GM18861 (cell line): ENCODE measurements around the gene MYLK.

ENCODE experiments used
- ATAC-seq: cut with Tn5 transposase; IDR thresholded peaks from one replicate; pipeline ENCODE4 v1.9.1; 2021; ENCODE audit not compliant: unreplicated experiment

Gene MYLK

DNA sequence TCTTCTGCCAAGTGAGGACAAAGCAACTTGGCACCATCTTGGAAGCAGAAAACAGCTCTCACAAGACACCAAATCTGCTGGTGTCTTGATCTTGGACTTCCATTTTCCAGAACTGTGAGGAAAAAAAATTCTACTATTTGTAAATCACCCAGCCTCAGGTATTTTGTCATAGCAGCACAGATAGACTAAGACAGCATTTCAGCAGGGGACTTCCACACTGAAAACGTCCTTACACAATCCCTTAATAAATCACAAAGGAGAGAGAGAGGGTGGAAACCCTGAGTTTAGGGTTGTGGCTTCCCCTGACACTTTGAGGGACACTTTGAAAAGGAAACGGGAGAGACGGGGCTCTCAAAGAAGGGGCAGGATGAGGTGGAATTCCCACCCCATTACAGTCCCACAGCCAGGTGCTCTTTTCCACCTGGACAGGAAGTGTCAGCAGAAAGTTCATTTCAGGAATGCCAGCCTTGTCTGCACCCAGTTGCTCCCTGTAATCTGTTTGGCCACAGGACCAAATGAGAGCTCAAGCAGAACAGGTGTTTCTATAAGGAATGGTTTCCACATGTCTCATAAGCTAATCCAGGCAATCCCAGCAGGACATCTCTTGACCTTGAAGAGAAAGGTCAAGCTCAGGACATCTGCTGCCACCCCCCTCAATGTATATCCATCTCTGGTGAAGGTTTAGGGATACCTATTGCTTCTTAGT is 51.3 kb downstream of the MYLK start:
- ATAC-seq: no peak

DNA sequence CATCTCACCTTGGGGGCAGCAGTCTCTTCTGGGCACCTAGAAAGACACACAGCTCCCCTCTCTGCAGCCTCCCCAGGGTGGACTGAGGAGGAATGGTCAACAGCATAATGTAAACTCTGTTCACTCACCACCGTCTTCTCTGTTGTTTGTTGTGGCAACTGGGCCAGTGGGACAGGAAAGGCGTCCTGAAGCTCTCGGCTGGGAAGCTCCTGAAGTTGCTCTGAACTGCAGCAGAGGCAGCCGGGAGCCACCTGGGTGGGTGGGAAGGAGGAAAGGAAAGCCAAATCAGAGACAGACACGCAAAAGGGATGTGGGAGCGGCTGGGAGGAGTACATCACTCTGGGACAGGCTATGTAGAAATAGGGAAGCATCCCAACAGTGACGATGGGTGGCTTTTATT is 52.7 kb downstream of the MYLK start:
- no peak for ATAC-seq

DNA sequence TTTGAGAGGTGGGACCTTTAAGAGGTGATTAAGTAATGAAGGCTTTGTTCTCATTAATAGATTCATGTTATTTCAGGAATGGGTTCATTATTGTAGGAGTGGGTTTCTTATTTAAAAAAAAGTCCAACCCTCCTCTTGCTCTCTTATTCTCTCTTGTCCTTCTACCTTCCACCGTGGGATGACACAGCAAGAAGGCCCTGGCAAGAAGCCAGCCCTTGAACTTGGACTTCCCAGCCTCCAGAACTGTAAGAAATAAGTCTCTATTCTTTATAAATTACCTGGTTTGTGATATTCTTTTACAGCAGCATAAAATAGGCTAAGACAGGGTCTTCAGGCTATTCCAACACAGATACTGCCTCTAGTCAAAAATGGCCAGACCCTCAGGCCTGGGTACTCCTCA is 62.2 kb downstream of the MYLK start:
- no peak for ATAC-seq

DNA sequence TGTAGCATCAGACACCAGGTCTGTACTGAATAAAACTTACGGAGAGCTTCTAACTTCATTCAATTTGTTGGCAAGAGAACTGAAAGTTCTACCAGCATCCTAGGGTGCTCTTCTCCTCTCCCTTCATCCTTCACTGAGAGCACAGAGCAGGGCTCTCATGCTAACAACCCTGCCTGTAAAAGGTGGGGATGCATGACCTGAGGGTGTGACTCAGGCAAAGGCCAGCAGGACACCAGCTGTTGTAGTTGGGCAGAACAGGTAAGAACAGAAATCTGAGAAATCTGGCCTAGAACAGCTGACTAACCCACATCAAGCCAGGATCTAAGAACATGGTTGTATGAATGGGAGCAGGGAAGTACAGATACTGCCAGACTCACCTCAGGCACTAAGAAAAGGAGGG is 64.2 kb downstream of the MYLK start:
- ATAC-seq: no peak

DNA sequence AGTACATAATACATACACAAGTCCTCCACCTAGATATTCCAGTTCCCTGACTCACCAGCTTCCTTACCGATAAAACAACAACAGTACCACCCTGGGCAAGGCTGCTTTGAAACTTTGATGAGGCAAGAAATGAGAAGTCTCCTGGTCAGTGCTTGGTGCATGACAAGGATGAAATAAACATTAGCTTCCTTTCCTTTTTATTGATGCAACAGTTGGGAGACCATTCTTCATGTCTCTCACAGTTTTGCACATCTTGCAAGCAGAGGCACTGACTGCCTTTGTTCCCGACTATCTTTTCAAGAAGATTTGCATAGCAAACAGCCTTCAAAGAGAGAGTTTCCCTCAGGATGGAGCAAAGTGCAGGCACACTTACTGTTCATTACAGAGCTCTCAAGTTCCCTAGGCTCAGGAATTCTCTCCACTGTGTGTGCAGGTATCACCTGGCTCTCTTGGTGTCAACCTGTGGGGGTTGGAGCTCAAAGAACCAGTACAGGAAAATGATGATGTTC is 65.2 kb downstream of the MYLK start:
- no peak for ATAC-seq

DNA sequence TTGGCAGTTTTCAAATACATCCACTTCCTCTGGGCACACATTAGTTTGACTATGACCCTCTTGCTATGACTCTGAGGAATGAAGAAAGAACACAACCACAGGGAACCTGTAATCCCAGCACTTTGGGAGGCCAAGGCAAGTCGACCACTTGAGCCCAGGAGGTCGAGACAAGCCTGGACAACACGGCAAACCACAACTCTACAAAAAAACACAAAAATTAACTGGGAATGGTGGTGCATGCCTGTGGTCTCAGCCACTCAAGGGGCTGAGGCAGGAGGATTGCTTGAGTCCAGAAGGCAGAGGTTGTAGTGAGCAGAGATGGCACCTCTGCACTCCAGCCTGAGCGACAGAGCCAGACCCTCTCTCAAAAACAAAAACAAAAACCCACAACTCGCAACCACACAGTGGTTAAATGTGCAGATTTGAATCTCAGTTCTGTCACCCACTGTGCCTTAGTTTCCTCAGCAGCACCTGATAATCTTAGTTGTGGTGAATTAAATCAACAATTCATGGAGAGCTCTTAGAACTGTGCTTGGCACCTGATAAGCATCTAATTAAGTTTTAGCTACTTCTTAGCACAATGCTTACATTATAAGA is 65.7 kb downstream of the MYLK start:
- ATAC-seq: no peak

DNA sequence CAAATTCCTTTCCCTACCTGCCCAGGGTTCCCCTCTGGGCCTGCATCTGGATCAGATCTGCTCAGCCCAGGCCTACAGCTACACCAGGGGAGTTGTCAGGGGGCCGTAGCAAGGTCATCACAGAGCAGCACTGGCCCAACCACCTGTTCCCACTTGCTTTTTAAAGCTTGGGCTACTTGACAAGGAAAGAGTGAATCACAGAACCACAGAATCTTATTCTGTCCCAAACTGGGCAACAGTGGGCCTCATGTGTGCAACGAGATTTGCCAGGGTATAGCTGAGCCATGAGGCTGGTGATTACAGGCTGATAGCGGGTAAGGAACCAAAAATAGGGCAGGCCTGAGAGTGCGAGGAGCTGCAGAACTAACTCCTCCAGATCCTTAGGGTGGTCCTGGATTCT is 66.7 kb downstream of the MYLK start:
- ATAC-seq: no peak

DNA sequence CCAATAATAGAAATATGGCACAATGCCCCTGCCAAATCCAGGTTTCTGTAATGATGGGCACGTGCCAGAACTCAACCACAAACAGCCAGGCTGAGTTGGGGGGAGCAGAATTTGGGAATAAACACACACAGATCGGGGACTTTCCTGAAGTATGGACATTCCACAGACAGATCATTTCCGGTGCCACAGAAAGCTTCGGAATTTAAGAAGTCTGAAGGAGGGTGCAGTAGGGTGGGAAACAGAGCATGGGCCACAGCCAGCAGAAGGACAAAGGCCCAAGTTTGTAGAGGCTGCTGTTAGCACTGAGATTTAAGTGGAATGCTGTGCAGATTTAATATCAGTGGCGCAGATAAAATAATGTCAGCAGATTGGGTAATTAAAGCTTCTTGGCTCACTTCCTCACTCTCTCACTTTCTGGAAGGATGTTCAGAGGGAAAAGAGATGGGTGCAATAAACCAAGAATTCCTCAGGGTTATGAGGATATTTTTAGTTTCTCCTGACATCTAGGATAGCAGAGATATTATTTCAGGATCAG is 67.4 kb downstream of the MYLK start:
- no peak for ATAC-seq

DNA sequence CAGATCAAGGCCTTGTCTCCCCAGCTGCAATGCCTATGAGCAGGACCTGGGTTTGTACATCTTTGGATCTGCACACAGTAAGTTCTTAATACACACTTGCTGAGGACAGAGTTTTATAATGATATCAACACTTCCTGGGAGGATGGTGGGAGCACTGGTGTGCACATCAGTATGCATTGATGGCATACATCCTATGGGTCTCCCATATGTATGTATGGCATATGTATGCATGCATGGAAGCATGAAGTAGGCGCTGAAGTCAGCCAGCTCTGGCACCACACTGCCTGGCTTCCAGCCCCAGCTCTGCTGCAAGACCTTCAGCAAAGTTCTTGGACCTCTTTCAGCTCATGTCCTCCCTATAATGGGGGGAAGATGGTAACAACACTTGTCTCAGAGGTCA is 68.2 kb downstream of the MYLK start:
- ATAC-seq: no peak

DNA sequence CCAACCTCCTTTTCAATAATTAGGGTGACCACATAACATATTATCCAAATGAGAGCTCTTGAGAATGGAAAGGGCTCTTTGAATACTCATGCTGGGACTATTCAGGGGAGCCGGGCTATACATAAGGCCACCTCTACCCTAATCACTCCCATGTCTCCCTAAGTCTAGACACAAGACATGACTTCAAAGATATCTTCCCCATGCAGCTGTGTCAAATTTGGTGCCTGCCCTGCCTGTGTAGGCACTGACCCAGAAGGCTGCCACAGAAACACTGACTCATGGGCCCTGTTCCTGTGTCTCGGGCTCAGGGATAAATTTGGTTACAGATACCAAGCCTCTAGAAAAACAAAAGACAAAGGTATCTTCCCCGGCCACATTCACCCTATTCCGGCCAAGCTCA is 70.3 kb downstream of the MYLK start:
- no peak for ATAC-seq

DNA sequence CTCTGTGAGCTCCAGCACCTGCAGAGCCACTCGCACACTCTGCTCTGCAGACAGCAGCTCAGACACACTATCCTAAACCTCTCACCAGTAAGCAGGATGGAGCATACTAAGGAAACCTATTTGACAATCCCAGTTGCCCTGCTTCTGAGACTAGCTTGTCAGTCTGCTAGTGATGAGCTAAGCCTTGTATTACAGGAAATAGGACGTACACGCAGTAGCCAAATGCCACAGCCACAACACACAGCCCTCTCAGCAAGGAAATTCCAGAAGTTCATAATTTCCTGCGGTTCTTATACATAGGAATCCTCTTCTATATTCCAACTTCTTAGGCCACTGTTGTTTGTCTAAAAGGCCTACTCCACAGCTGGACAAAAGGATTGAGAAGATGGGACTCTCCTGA is 74.5 kb downstream of the MYLK start:
- ATAC-seq: no peak

DNA sequence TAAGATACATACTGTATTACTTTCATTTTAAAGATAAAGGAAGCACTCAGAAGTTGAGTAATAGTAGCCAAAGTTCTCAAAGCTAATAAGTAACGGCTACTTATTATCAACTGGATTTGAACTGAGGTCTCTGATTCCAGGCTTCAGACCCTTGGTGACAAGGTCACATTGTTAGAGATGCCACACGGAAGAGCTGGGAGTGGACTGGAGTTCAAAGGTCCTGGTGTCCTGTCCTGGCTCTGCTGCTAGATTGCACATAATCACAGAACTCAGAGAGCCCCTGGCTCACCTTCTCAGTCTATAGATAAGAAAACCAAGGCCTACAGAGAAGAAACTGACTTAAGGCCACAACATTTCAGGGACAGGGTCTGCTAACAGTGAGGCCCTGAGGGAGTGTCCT is 75.3 kb downstream of the MYLK start:
- ATAC-seq: no peak

DNA sequence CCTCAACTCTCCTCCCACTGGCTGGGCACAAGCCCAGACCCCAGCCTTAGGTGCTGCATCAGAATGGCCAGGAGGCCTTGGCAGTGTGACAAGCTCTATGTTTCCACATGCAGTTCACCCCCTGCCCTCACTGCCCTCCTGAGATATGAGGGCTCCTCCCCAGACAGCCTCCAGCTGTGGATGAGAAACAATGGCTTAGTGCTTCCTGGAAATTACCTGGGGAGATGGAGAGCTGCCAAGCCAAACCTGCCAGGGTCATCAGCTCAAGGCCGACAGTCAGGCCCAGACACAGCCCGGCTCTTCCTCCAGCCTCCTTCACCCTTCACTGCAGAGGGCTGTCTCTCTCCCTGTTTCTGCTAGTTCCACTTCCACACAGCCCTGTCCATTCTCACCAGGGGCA is 76.3 kb downstream of the MYLK start:
- ATAC-seq: no peak

DNA sequence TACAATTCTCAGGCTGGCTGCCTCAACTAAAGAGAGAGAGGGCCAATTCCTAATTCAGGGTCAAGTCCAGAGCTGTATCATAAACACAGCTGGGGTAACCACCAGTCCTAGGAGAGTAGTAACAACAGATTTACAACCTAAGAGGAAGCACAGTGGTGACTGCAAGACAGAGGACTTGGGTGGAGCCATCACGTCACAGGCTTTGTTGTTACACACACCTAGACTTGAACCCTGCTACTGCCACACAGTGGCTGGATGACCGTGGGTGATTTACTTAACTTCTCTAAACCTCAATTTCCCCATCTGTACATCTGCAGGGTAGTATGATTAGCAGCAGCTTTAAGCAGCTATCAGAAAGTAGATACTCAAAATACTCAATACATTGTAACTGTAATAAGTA is 78.6 kb downstream of the MYLK start:
- ATAC-seq: no peak

DNA sequence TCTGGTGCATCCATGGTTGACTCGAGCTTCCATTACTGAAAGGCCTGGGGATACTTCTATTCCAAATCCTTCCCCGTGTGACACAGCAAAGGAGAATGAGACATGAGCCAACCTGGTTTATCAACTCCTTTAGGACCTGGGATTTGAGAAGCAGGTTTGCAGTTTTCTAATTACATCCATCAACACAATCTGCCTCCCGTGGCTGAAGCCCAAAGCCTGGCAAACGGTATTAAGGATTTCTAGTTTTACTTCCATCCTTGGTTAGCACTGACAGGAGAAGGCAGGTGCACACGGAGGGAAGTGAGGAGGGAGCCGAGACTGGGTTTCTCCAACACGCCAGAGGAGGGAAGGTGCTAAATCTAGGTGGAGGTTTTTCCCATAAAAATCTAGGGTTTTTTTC is 79.0 kb downstream of the MYLK start:
- no peak for ATAC-seq

DNA sequence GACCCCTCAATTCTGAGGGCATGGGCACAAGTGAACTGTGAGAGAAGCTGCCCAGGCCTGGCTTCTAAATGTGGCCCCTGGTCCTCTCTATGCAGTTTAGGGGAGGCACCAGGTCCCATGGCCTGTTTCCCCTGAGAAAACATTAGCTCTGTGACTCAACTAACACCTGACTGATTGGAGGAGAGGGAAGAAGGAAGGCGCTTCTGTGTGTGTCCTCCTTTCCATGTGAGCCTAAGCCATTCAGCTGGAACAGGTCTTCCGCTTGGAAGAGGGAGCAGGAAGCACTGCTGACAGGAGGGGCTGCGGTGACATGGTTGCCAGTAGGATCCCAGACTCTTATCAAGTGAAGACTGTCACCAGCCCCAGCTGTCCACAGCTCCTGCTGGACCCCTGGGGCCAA is 79.5 kb downstream of the MYLK start:
- ATAC-seq: no peak

DNA sequence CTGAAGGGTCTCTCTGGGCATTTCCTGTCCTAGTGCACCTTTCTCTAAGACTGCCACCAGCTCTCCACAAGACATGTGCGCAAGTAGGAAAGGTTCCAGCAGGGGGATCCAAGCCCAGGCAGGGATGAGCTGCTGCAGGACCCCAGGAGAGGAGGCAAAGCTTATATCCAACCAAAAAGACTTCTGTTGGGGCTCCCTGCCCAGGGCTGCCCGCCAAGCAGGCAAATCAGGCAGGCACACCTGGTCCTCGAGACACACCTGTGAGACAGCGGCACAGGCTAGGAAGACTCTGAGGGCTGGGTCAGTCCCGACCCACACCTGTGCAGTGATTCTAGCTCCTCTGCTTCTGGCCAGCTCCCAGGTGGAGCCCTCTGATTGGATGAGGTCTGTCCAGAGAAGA is 80.6 kb downstream of the MYLK start:
- ATAC-seq: no peak

DNA sequence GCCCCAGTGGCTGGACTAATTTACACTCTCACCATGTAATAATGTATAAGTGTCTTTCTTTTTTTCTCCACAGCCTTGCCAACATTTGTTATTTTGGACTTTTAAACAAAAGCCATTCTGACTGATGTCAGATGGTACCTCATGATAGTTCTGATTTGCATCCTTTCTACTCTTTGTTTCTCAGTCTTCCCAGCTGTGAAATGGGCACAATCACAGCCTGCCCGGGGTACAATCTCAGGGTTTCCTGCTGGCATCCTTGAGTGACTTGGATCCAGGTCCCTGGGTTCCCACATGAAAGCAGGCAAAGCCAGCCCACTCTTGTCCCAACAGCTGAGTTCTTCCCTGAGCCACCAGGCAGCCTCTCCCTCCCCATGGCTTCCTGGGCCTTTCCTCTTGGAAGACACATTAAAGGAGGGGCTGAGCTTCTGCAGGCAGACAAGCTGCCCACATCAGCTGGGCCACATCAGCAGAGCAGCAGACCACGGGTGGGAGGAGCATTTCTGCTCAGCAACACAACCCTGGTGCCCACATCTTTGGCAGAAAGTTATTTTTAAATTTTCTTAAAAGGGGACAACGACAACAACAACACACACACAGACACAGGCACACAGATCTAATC is 82.0 kb downstream of the MYLK start:
- no peak for ATAC-seq

DNA sequence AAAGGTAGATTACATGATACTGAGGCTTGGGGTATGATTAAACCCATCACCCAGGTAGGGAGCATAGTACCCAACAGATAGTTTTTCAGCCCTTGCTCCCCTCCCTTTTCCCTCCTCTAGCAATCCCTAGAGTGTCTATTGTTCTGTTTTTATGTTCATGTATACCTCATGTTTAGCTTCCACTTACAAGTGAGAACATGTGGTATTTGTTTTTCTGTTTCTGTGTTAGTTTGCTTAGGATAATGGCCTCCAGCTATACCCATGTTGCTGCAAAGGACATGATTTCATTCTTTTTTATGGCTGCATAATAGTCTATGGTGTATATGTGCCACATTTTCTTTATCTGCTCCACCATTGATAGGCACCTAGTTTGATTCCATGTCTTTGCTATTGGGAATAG is 82.7 kb downstream of the MYLK start:
- ATAC-seq: no peak

DNA sequence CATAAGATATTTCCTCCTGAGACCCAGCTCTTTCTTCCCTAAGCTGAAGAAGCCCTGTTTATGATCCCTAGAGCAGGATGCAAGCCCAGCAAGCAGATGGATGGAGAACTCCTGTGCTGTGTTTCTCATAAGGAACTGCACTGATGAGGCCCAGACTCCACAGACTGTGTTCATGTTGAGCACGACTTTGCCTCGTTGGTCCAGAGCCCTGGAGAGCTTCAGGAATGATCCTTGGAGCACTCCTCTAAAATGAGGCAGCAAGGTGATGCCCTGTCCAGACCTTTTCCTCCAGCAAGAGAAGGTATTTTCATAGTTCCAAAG is 83.8 kb downstream of the MYLK start:
- ATAC-seq: no peak

DNA sequence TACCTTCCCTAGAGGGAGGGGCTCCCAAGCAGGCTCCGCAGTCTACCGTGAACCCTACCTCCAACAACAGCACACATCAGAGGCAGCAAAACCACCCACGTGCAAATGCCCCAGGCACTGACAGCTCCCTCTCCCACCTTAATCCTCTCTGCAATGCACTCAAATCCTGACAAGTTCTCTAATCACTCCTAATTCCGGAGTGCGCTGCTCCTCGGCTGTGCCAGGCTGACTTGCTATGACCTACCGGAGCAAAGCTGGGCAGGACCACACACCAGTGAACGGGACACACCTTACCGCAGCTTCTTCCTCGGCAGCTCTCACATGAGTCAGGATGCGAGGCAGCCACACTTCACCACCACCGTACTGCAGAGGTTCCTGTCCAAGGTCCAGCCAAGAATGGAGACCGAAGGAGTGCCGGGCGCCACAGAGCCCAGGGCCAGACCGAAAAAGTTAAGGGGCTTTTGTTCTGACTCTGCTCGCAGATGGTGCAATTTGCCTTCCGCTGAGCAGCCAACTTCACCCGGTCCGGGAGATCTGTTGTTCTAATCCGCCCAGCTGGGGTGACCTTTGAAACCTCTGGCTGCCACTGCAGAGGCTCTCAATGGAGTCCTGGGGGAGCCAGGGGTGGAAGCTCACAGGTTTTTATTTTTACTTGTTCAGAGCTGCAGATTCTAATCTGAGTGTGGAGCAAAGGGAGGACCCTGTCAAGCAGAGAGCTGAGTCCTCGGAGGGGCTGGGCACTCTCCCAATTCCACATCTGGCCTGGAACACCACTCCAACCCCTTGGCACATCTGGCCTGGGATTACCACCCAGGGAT is 84.4 kb downstream of the MYLK start:
- no peak for ATAC-seq

DNA sequence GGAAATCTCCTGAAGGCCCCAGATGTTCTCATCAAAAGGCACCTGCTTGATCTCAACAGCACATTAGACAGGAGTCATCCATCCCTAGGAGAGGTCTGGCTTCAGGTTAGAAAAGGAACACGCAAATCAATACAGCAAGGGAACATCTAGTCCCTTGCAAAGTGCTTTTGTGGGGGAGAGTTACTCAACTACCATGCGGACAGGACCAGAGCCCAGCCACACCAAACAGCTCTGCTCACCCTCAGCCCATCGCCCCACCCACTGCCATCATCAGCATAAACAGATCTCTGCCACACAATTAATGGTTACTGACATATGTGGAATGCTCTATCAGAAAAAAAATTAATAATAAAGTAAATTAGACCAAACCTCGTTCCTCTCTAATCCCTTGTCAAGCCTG is 85.6 kb downstream of the MYLK start:
- no peak for ATAC-seq
